PC-9 (cell line): ENCODE results near the gene ZNF28.
"Not testable (repeated sequence)": the region's sequence is repeated elsewhere in the genome, so short reads cannot be mapped to it uniquely, and the experiment has no call there.

Source experiments
- CTCF ChIP-seq: fragments of 200-600 bp; sonication (generic); conservative IDR thresholded peaks from 2 replicates; pipeline ENCODE4 v1.6.1; 2017; ENCODE audit warnings: mixed run types, antibody characterized with exemption, mild to moderate bottlenecking, moderate library complexity
- EZH2 ChIP-seq: fragments of 200-600 bp; sonication (generic); IDR thresholded peaks from 2 replicates; pipeline ENCODE4 v1.8.0; 2017; ENCODE audit warnings: antibody characterized with exemption, low read depth

DNA sequence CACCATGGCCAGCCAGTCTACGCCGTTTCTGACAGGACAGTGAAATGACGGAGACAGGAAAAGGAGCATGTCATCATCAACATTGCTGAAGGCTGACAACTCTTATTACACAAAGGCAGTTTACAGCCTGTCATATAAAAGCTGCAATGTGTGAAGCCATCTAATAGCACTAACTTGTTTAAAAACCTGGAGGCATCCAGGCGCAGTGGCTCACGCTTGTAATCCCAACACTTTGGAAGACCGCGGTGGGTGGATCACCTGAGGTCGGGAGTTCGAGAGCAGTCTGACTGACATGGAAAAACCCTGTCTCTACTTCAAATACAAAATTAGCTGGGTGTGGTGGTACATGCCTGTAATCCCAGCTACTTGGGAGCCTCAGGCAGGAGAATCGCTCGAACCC lies 46.6 kb upstream of the ZNF28 start:
- TF ChIP-seq CTCF, EZH2: not testable (repeated sequence)
